ENCODE data around the gene TTC39B.

TTC39B gene

GRCh38 chr9:15300218-15300617, 6.8 kb downstream of the TTC39B start:
- DNase-seq, result no peak

GRCh38 chr9:15299374-15299939, 7.6 kb downstream of the TTC39B start:
- DNase-seq, result peak; percentile 77

GRCh38 chr9:15298362-15298761, 8.7 kb downstream of the TTC39B start:
- no peak for DNase-seq

GRCh38 chr9:15295761-15296405, 11.1 kb downstream of the TTC39B start:
- peak; percentile 71 for DNase-seq

GRCh38 chr9:15294604-15295003, 12.4 kb downstream of the TTC39B start:
- DNase-seq, result no peak

- DNase-seq, result peak; percentile 54
Observed at GRCh38 chr9:15293804-15294316, 13.2 kb downstream of the TTC39B start.

- DNase-seq, result no peak
Observed at GRCh38 chr9:15293084-15293483, 13.9 kb downstream of the TTC39B start.

- DNase-seq, result no peak
Observed at GRCh38 chr9:15289603-15290002, 17.4 kb downstream of the TTC39B start.

- DNase-seq, result no peak
Observed at GRCh38 chr9:15287309-15287708, 19.7 kb downstream of the TTC39B start.

GRCh38 chr9:15286161-15286821, 20.7 kb downstream of the TTC39B start:
- no peak for DNase-seq

GRCh38 chr9:15282567-15283285, 24.3 kb downstream of the TTC39B start:
- DNase-seq, result no peak

- DNase-seq, result no peak
Observed at GRCh38 chr9:15280647-15281046, 26.4 kb downstream of the TTC39B start.

- DNase-seq, result no peak
Observed at GRCh38 chr9:15278839-15279238, 28.2 kb downstream of the TTC39B start.

GRCh38 chr9:15278091-15278687, 28.8 kb downstream of the TTC39B start:
- DNase-seq, result no peak

GRCh38 chr9:15277400-15278090, 29.5 kb downstream of the TTC39B start:
- DNase-seq, result peak; percentile 49

GRCh38 chr9:15276328-15276938, 30.6 kb downstream of the TTC39B start:
- DNase-seq, result no peak

- DNase-seq, result no peak
Observed at GRCh38 chr9:15274425-15274824, 32.6 kb downstream of the TTC39B start.

- no peak for DNase-seq
Observed at GRCh38 chr9:15272377-15272928, 34.6 kb downstream of the TTC39B start.

GRCh38 chr9:15271403-15271802, 35.6 kb downstream of the TTC39B start:
- peak; percentile 30 for DNase-seq

- no peak for DNase-seq
Observed at GRCh38 chr9:15268782-15269181, 38.2 kb downstream of the TTC39B start.

GRCh38 chr9:15268317-15268716, 38.7 kb downstream of the TTC39B start:
- DNase-seq, result no peak

GRCh38 chr9:15264918-15265317, 42.1 kb downstream of the TTC39B start:
- DNase-seq, result no peak

Data from CD4-positive, alpha-beta T cell treated with Interleukin-10 for 1 hour (primary cell).